DND-41 (cell line): ENCODE results near the gene PTPRK.

Experiments used
- ATAC-seq: fragments of 200-7000 bp; cut with Tn5 transposase; 3 replicates; pipeline ENCODE4 v1.9.1; 2021; ENCODE audit warnings: low read depth; ENCODE audit not compliant: insufficient read depth
- DNase-seq: peaks from one replicate; pipeline ENCODE4 v3.0.0-alpha.2; 2020
- H2AFZ ChIP-seq: 2 replicates; pipeline ENCODE4 v1.6.0; 2012; ENCODE audit warnings: low read depth, low read length
- H3K27ac ChIP-seq: 2 replicates; pipeline ENCODE4 v1.5.1; 2012; ENCODE audit warnings: low read length, inconsistent platforms
- H3K27me3 ChIP-seq: fragments of 200-600 bp; sonication (generic); 2 replicates; pipeline ENCODE4 v1.6.0; 2012; ENCODE audit warnings: low read length, mild to moderate bottlenecking, inconsistent platforms; ENCODE audit not compliant: insufficient read depth, poor library complexity
- H3K36me3 ChIP-seq: 2 replicates; pipeline ENCODE4 v1.5.1; 2012; ENCODE audit warnings: low read length, inconsistent platforms; ENCODE audit not compliant: insufficient read depth
- H3K4me1 ChIP-seq: 2 replicates; pipeline ENCODE4 v1.5.1; 2012; ENCODE audit warnings: mild to moderate bottlenecking, low read length; ENCODE audit not compliant: insufficient read depth
- H3K4me2 ChIP-seq: 2 replicates; pipeline ENCODE4 v1.6.0; 2012; ENCODE audit warnings: mild to moderate bottlenecking, moderate library complexity, low read length, inconsistent platforms; ENCODE audit not compliant: insufficient read depth
- H3K4me3 ChIP-seq, 2 experiments: fragments of 200-600 bp in 1 of 2; shearing (Covaris generic) in 1 of 2; 2 replicates each; pipeline ENCODE4 v1.5.1; 2012 to 2016; ENCODE audit warnings: inconsistent platforms in 2 of 2, low read length in 2 of 2, mild to moderate bottlenecking in 2 of 2, low read depth in 1 of 2, moderate library complexity in 1 of 2
- H3K79me2 ChIP-seq: 2 replicates; pipeline ENCODE4 v1.6.0; 2012; ENCODE audit warnings: low read length, inconsistent platforms; ENCODE audit not compliant: insufficient read depth
- H3K9ac ChIP-seq: 2 replicates; pipeline ENCODE4 v1.6.0; 2012; ENCODE audit warnings: low read depth, mild to moderate bottlenecking, inconsistent platforms, low read length, moderate library complexity
- H3K9me3 ChIP-seq: 2 replicates; pipeline ENCODE4 v1.5.1; 2012; ENCODE audit warnings: low read length, moderate library complexity, mild to moderate bottlenecking, inconsistent platforms; ENCODE audit not compliant: insufficient read depth, severe bottlenecking
- H4K20me1 ChIP-seq: 2 replicates; pipeline ENCODE4 v1.6.0; 2012; ENCODE audit warnings: low read length; ENCODE audit not compliant: insufficient read depth
- EZH2 ChIP-seq: IDR thresholded peaks from 3 replicates; pipeline ENCODE4 v1.6.1; 2012; ENCODE audit warnings: borderline replicate concordance, low read depth, mild to moderate bottlenecking, moderate library complexity, low read length, inconsistent platforms; ENCODE audit not compliant: severe bottlenecking
- TF ChIP-seq, protein P1 (sequence below): IDR thresholded peaks from 2 replicates; pipeline ENCODE4 v1.5.1; 2012; ENCODE audit warnings: borderline replicate concordance, low read length, moderate library complexity, mild to moderate bottlenecking; ENCODE audit not compliant: poor library complexity, severe bottlenecking; ENCODE audit errors: extremely low read depth

PTPRK gene

DNA sequence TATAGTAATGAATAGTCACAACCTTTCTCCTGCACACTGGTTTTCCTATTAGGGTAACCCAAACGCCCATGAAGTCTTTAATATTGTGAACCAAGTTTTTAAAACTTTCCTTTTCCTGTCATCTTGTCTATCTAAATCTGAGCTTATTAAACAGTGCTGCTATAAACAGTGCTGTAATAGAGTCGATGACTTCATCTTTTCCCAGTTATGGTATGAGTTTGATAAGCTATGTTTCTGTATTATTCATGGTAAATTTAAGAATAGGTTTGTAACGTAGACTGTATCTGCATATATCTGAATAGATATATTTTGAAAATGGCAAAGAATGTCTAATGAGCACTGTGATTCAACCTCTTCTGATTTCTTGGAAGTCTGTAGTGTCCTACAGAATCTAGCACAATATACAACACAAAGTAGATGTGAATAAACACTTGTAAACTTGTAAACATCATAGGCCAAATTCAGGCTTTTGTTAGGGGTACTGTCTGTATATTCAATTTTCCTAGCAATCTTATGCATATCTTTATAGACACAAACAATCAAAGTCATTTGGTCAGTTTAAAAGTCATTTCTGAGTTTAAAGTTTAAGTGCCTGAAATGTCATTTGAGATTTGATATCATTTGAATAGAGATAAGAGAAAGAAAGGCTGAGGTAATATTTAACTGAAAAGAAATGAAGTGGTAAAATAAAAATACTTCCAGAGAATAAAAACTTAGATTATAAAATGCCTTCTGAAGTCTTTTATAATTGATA is 155.5 kb downstream of the PTPRK start:
- DNase-seq (no peak), ATAC-seq (no peak)
- H3K9ac ChIP-seq, result no peak overlapping the region
- H3K27me3 ChIP-seq, result no peaks in the 10 kb centered on the region
- H3K4me2 ChIP-seq, result no peak overlapping the region
- TF ChIP-seq EZH2, result no peak
- TF ChIP-seq, protein P1, sequence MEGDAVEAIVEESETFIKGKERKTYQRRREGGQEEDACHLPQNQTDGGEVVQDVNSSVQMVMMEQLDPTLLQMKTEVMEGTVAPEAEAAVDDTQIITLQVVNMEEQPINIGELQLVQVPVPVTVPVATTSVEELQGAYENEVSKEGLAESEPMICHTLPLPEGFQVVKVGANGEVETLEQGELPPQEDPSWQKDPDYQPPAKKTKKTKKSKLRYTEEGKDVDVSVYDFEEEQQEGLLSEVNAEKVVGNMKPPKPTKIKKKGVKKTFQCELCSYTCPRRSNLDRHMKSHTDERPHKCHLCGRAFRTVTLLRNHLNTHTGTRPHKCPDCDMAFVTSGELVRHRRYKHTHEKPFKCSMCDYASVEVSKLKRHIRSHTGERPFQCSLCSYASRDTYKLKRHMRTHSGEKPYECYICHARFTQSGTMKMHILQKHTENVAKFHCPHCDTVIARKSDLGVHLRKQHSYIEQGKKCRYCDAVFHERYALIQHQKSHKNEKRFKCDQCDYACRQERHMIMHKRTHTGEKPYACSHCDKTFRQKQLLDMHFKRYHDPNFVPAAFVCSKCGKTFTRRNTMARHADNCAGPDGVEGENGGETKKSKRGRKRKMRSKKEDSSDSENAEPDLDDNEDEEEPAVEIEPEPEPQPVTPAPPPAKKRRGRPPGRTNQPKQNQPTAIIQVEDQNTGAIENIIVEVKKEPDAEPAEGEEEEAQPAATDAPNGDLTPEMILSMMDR, result no peak
- H4K20me1 ChIP-seq, result no peaks in the 10 kb centered on the region
- no peak overlapping the region for H3K4me3 ChIP-seq
- H2AFZ ChIP-seq, result no peak overlapping the region
- H3K4me1 ChIP-seq, result no peaks in the 10 kb centered on the region
- no peaks in the 10 kb centered on the region for H3K79me2 ChIP-seq
- no peak overlapping the region for H3K27ac ChIP-seq
- no peaks in the 10 kb centered on the region for H3K9me3 ChIP-seq
- no peaks in the 10 kb centered on the region for H3K36me3 ChIP-seq

DNA sequence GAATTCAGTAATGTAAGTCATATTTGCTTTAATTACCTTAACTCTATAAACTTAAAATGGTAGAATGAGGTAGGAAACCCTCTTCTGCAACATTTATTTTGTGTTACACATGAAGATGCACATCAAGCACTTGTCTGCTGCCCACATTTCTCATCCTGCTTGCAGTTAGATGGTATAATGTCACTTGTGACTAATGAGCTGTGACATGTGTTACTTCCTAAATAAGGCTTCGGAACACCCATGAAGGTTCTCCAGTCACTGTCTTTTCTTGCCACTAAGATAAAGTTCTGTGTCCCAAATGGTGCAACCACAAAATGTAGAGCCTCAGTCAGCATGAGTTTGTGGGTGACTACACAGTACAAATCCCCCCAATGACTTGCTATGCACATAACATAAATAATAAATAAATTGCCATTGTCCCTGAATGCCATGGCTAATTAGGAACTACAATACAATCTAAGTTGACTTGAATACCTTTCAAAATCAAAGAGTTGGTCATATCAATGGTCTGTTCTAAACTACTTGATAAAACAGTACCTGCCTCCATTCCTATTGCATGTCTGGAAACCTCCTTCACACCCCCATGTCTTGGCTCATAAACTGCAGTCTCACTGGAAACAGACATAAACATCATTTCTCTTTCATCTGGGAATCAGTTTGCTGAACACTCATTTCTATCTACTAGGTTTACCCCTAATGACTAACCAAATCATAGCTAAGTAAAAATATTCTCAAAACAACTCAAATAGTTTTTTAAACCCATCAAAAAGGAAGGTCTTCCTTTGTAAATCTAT is 157.2 kb downstream of the PTPRK start:
- Histone ChIP-seq H3K27ac (no peak overlapping the region), H3K4me3 (no peak overlapping the region), H3K4me1 (no peaks in the 10 kb centered on the region), H3K9ac (no peak overlapping the region), H3K4me2 (no peak overlapping the region), H3K9me3 (no peaks in the 10 kb centered on the region), H2AFZ (no peak overlapping the region), H3K27me3 (no peaks in the 10 kb centered on the region), H4K20me1 (no peaks in the 10 kb centered on the region), H3K79me2 (no peaks in the 10 kb centered on the region), H3K36me3 (no peaks in the 10 kb centered on the region)
- ATAC-seq, result no peak
- TF ChIP-seq, protein P1, result no peak
- no peak for TF ChIP-seq EZH2
- no peak for DNase-seq

DNA sequence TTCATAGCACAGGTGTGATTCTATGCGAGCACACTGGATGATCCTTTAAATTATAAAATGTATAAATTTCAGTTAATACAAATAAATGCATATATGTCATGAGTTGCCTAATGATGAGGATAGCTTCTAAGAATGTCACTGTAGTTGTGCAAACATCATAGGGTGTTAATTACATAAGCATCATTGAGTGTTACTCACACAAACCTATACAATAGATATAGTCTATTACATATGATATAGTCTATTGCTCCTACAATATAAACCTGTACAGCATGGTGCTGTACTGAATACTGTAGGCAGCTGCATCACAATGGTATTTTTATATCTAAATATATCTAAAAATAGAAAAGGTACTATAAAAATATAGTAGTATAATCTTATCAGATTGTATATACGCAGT is 159.0 kb downstream of the PTPRK start:
- Histone ChIP-seq H3K27ac (no peak overlapping the region), H3K9me3 (no peaks in the 10 kb centered on the region), H3K4me3 (no peak overlapping the region), H2AFZ (no peak overlapping the region), H3K36me3 (no peaks in the 10 kb centered on the region), H4K20me1 (no peaks in the 10 kb centered on the region), H3K4me1 (no peaks in the 10 kb centered on the region), H3K27me3 (no peaks in the 10 kb centered on the region), H3K4me2 (no peak overlapping the region), H3K79me2 (no peaks in the 10 kb centered on the region), H3K9ac (no peak overlapping the region)
- TF ChIP-seq, protein P1, result no peak
- TF ChIP-seq EZH2, result no peak
- DNase-seq (no peak), ATAC-seq (no peak)
